GM19023 (cell line): ENCODE data around the gene RAB11FIP4.

Experiments
- ATAC-seq: cut with Tn5 transposase; IDR thresholded peaks from one replicate; pipeline ENCODE4 v1.9.1; 2021; ENCODE audit warnings: mild to moderate bottlenecking, moderate library complexity; ENCODE audit not compliant: unreplicated experiment

RAB11FIP4 gene

DNA sequence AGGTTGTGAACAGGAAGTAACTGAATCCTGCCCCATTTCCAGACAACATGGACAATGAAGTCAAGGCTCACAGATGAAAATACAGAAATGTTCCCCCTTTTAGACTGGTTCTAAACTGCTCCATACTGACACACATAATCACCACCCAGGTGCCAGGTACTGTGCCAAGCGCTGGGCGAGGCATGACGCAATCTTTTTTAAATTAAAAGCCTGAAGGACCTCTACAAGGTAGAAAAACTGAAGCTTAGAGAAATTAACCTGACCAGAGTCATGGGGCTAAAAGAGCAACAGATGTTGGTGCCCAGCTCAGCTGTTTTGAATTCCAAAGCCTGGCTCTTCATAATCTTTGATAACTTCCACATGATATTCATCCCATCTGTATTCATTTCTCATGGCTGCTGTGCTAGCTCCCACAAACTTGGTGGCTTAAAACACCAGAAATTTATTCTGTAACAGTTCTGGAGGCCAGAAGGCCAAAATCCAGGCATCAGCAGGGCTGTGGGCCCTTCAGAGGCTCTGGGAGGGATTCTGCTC, 4.9 kb upstream of the RAB11FIP4 start:
- no peak for ATAC-seq

DNA sequence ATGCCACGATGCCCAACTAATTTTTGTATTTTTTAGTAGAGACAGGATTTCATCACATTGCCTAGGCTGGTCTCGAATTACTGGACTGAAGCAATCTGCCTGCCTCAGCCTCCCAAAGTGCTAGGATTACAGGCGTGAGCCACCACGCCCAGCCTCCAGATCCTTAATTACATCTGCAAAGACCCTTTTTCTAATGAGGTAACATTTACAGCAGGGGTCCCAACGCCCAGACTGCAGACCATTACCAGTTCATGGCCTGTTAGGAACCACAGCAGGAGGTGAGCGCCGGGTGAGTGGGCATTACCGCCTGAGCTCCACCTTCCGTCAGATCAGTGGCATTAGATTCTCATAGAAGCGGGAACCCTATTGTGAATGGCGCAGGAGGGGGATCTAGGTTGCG, 4.0 kb upstream of the RAB11FIP4 start:
- no peak for ATAC-seq

DNA sequence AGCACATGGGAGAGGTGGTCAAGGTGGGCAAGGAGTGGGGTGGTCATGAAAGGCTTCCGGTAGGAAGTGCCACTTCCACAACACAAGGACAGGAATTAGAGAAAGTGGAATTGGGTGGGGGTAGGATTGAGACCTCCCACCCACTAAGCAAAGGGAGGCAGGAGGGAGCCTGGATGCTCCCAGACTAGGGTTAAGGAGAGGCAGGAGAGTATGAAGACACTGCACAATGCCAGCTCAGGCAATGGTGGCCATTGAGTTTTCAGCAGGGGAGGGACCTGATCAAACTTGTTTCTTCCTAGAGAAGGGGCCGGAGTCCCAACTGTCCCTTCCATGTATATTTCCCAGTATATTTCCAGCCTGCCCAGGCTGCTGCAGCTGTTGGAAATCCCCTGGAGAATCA, 3.1 kb upstream of the RAB11FIP4 start:
- ATAC-seq: no peak

DNA sequence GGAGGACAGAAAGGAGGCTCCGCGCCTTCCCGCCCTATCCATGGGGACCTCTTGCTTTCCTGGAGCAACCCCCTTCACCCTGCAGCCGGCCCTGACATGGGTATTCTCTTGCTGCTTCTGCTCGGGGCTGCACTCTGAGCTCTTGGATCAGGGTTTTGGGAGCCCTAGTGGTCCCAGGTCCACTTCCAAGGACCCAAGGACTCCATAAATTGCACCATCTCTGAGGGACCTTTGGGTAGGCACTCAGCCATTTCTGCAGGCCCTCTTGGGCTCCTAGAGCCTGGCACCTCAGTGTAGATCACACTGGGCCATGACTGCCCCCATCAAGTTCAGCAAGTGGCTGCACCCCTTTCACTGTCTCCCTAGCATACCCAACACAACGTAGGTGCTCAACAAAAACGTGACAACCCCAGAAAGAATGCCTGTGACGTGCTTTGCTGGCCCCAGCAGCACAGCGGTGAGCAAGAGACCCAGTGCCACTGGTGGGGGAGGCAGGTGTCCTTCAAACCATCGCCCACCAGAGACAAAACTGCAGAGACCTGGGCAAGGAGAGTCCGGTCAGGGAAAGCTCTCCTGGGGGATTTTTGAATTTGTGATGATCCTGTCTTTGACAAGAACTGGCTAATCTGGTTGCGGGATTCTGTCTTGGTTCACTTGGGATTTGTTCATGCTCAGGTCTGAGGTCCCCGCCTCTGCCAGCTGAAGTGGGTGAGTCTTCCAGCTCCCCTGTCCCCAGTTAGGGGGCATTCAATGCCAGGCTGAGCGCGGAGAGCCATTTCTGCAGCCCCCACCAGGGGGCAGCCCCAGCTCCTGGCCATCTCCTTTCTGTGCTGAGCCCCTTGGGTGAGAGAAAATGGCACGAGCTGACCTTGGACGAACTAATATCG, 2.5 kb upstream of the RAB11FIP4 start:
- no peak for ATAC-seq

DNA sequence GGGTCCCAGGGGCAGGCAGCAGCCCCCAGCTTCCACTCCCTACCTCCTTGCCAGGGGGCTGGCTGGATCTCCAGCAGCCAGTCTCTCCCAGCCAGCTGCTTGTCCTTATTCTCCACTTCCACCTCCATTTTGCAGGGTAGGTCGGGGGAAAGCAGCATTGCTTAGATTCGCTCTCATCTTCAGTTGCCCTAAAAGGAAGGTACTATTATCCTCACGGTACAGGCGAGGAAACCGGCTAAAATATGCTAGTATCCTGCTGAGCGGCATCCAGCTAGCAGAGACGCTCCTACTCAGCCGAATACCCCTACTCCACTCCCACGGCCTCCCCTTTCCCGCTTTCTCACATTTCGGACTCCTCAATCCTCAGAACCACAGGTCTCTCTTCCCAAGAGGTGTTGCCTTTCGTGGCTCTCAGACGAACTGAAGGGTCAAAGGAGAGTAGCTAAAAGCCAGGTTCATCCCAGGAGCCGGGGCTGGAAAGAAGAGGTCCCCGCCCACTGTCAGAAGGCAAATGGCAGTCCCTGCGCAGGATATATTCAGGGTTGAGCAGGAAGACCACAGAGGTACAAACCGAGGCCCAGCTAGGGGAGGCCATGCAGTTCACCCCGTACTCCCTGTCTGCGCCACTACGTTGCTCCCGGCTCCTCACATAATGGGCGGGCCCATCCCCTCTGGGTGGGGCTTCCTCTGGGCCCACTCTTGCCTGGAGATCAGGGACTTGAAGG, 1.7 kb upstream of the RAB11FIP4 start:
- no peak for ATAC-seq

DNA sequence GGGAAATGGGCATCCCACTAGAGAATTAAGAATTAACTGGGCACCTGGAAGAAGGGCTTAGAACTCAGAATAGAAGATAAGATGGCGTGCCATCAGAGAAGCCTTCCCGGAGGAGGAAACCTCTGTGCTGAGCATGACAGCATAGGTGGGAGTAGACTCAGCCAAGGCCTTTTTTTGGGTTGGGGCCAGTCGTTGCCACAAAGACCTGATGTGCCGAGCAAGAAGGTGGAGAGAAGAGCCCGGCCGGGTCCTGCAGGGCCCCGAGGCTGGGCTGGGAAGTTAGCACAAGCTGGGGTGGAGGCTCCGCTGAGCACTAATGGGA, 1.1 kb upstream of the RAB11FIP4 start:
- no peak for ATAC-seq

DNA sequence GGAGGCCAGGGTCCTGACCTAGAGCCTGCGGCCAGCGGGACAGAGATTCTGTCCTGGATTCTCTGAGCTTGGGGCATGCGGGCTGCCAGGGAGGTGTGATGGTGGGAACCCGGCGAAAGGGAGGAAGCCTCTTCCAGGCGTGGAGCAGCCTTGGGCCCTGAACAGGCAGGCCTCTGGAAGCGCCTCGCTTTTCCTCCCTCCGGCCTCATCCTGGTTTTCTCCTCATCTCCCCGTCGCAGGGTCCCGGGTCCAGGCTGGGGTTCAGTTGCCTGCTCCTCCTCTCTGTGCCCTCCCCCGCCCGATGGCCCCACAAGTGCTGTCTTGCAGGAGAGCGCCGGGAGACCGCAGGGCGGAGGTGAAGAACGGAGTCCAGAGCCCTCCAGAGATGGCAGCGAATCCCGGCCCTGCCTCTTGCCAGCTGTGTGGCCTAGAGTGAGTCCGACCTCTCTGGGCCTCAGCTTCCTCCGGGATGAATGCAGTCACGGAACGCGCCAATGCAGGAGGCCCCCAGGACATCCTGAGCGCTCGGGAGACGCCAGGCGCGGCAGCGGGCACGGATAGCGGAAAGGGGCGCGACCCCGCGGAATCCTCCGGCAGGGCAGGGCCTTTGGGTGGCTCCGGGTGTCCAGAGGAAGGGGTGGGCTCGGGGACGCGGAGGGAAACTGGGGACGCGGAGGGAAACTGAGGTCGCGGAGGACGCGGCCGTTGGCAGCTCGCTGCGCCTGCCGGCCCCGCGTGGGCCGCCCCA, 553 bp upstream of the RAB11FIP4 start:
- no peak for ATAC-seq

DNA sequence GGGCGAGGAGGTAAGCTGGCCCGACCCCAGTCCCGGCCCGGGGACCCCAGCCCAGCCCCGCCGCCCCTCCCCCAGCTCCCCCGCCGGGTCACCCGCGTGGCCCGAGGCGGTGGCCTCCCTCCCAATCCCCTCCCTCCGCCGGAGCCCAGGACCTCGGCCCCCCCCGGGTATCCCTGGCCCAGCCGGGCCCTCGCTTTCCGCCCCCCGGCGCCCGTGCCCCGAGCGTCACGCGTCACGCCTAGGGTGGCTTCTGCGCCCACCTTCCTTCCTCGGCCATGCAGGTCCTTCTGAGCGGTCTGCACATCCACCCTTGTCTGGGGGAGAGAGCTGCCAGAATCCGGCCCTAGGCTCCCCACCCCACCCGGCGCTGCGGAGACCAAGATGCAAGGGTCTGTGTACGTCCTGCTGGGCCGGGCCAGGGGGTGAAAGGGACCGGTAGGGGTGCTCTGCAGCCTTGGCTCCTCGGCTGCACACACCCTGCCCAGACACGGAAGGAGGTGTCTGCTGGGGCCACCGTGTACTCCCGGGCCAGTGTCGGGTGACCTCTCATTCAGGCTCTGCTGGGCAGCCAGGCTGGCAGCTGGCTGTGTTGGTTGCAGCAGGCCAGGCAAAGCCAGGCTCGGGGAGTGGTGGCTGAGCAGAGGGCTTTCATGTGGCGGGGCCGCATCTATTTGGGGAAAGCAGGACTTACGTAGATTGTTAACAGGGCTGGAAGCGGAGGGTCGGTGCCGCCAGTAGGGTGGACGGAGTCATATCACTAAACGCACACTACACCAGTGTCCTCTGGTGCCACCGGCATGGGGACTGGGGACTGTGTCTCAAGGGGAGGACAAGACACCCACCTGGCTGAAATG, 754 bp downstream of the RAB11FIP4 start:
- no peak for ATAC-seq

DNA sequence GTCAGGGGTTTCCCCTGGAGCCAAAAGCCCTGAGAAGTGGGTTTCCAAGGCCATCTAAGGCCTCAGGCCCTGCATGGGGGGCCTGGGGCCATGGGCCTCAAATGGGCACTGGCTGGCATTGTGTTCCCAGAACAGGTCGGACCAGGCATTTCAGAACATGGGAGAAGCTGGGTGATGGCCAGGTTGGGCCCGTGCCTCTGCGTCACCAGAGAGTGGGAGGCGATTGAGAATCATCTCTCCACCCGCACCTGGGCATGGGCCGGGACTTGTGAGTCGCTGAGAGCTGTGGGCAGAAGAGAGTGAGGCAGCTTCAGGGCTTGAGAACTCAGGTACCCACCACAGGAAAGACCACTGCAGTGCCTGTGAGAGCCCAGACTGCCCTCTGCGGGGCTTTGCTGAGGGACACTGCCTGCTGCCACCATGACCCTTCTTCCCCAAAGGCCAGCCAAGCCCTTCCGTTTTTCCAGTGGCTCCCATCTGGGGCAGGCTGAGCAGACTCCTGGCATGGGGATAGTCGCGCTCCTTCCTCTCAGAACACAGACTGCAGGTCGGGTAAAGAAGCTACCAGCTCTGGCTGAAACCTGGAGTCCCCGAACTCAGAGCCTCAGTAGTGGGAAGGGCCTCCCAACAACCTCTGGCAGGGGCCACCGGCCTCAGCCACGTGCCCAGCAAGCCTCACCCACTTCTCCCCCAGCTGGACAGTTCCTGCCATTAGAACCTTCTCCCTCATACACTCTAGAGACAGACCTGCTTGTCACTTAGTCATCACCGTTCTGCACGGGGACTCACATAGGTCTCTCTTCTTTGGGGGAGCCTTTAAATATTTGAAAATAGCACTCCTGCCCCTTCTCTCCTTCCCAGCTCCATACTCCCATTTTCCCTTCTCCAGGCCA, 1.6 kb downstream of the RAB11FIP4 start:
- ATAC-seq: no peak

DNA sequence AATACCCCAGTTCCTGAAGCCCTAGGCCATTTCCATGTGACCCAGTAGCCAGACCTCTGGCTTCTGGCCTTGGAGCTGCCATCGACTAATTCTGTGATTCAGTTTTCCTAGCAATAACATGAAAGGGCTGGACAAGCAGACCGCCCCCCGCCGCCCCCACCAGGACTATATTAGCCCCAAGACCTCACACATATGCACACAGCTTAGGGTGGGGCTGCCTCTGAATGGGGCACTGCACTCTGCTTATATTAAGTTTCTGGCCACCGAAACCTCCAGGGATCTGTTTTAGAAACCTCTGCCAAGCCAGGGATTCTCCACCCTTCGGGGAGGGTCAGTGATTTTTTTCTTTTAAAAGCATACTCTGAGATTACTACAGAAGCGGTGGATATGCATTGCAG, 2.3 kb downstream of the RAB11FIP4 start:
- no peak for ATAC-seq

DNA sequence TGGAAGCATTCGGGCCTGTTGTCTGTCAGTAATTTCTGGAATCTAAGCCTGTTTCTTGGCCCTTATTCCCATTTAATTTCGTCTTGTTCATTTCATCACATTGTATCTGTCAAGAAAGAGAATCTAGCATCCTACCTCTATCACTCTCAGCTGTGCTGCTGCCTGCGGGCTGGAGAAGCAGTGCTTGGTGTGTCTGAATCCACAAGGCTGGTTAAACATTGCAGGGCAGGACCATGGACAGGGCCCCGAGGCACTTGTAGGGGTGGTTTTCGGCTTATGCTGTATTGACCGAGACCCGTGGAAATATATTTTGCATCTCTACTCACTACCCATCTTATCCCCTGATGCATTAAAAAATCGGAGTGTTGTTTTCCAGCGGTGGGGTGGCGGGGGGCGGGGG, 3.1 kb downstream of the RAB11FIP4 start:
- ATAC-seq: no peak

DNA sequence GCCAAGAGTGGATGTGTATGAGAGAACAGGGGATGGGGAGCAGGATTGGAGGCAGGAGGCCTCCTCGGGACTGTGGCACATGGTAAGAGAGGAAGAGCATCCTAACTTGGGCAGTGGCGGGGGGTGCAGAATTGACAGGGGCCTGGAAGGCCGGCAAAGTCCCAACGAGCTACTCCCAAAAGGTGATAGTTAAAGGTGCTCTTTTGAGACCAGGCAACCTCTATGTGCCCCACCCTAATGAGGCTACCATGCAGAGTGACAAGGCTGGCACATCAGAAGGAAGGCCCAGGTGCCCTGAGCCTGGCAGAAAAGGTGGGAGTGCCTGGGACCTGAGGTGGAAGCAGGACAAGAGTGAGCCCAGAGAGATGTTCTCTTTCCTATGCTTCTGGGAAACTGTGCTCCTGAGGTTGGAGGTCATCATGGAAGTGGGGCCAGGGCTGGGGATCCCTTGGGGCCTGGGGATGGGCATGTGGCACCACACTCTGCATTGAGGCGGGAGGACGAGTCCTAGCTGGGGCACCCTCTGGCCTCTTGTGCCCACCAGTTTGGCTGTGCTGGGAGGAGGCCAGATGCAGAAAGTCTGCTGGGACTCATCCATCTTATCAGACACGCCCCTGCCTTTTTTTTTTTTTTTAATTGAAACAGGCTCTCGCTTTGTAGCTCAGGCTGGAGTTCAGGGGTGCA, 5.9 kb downstream of the RAB11FIP4 start:
- ATAC-seq: no peak

DNA sequence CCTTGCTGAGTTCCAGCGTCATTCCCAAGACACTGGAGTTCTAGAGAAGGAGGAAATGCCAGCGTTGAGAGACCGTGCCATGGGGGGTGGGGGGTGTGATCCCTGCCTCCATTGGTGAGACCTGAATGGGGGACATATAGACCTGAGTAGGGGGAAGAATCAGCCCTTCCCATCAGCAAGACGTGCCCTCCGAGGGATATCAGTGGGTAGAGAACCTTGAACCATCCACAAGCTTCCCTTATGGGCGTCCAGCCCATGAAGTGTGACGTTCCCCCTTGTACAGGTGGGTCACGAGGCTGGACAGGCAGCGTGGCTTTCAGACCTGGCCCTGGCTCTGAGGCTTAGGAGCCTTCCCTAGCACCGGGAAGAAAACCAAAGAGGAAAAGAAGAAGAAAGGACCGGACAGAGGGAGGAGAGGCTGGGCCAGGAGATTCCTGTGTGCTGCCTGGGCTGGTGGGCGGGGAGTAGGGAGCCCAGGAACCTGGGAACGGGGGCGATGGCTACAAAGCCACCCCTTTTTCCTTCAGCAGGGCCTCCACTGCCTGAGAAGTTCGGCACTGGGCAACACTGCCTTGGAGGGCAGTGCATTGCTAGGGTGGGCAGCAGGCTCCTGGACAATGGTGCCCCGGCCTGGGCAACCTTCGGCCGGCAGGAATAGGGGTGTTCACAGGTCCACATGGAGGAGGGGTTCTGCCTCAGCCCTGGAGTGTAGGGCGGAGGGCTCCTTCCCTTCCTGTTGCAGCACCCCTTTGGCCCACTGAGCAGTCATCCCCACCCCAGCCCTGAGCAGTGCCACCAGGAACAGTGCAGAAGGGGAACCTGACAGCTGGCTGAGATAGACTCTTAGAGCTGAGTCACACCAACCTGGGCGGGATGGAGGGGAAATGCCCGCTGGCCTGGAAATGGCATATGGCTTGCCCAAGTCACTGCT, 7.2 kb downstream of the RAB11FIP4 start:
- ATAC-seq: no peak

DNA sequence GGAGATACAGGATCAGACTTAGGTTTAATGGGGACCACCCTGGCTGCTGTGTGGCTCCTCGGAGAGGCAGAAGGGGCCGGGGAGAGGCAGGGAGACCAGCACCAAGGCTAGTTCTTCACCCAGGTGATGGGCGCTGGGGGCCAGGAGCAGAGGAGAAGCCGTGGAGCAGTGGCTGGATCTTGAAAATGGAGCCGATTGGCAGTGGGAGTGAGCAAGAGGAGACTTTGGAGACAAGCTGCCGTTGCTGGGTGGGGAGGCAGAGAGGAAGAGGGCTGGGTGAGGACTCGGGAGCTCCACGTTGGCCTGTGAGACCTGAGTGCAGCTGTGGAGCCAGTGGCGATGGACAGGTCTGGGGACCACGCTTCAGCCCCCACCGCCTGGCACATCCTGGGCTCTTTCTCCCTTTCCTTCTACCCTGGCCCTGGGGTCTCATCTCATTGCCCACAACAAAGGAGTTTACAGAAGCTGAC, 9.0 kb downstream of the RAB11FIP4 start:
- ATAC-seq: no peak

DNA sequence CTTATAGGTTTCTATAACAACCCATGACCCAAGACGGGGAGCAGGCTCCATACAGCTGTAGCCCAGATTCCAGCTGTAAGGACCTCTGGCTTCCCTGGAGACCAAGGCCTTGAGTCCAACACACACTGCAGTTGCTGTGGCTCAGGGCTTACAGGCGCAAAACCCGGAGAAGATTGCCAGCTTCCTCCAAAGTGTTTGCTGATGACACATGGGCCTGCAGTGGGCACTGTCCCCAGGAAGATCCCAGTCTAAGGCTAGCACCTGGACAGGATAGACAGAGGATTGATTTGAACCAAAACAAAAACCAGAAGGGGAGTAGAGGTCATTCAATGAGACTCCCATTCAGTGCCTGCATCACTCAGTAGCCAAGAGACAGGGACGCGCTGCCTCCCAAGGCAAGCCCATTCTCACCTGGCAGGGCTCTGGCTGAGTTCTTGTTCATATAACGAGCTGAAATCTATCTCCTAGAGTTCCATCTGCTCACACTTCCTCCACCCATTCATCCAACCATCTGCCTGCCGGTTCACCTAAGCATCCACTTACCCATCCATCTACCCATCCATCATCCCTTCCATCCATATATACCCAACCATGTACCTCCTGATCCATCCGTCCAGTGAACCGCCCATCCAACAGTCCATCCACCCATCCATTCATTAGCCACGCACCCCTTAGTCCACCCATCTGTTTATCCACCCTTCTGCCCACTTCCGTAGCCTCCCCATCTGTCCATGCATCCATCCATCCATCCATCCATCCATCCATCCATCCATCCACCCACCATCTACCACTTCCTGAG, 10.2 kb downstream of the RAB11FIP4 start:
- no peak for ATAC-seq

DNA sequence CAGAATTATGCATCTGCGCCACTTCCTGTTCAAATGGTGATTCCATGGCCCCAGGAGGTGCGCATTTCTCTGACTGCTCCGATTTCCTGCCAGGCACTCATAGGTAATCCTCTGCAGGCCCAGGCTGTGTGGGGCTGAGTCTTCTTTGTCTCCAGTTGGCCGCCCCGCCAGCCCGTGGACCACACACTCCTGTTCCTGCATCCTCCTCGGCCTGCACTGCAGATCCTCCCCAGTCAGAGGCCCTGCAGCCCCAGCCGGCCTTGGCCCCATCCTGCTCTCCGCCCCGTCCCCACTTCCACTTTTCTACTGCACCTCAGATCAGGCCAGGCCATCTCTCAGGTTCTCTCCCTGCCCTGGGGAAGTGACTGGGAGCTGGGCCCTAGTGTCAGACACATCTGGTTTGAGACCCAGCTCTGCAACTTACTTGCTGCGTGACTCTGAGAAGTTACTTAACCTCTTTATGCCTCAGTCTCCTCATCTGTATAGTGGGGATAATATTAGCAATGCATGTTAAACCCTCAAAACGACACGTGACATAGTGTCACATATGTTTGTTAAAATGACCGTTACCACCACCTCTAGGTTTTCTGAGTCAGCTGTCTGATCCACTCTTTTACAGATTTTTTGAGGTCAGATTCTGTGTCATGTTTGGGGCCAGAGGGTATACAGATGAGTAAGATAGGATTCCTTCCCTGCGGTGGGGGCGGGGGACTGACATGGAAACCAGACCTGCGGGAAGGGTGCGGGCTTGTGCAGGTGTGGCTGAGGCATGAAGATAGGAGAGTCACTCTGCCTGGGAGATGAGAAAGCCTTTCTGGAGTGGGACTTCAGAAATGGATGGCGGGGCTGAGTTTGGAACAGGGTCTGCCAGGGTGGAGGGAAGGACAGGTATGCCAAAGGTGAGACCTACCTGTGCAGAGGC, 12.8 kb downstream of the RAB11FIP4 start:
- no peak for ATAC-seq
